Epithelial cell of prostate (primary cell): ENCODE measurements around the gene LMX1A.

Experiments used
- DNase-seq: peaks from one replicate; pipeline ENCODE4 v3.0.0-alpha.2; 2011; ENCODE audit warnings: low read depth, low spot score
- H3K27ac ChIP-seq: fragments of 450-650 bp; 2 replicates; pipeline ENCODE4 v1.5.1; 2017; ENCODE audit warnings: mild to moderate bottlenecking

The LMX1A gene

GRCh38 chr1:165281207-165281901, 75.2 kb downstream of the LMX1A start:
- H3K27ac ChIP-seq: no peak overlapping the region
- no peak for DNase-seq

DNA sequence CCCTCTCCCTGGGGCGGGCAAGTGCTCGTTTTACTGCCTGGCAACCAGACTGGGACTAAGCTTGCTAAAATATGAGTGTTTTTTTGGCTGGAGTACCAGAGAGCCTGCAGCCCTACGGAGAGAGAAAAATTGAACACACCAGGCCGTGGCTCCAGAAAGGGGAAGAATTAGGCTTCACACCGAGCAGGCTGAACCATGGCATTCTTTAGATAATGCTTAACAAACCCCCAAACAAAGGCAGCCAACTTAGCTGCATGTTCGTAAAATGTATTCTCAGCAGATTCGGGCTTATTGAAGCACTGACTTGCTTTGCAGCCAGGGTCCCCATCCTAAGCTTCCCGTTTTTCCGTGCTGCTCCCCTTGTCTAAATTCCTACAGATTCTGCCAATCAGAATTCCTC, 76.6 kb downstream of the LMX1A start:
- no peak overlapping the region for H3K27ac ChIP-seq
- no peak for DNase-seq

DNA sequence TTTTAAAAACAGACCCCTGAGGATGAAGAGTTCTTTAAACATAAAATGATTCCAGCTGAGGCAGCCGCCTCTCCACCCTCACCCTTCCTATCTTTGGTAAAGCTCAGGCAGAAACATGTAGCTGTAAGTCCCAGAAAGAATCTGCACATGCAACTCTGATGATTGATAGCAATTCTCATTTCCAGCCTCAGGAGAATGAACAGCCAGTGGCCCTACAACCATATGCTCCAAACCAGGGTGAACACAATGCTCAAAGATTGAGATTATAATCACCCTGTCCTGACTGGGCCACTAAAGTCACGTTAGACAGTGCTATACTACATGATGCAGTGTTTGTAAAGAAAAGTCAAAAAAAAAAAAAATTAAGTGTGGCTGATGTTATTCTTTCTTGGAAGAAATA, 80.2 kb downstream of the LMX1A start:
- H3K27ac ChIP-seq: no peak overlapping the region
- DNase-seq: no peak

DNA sequence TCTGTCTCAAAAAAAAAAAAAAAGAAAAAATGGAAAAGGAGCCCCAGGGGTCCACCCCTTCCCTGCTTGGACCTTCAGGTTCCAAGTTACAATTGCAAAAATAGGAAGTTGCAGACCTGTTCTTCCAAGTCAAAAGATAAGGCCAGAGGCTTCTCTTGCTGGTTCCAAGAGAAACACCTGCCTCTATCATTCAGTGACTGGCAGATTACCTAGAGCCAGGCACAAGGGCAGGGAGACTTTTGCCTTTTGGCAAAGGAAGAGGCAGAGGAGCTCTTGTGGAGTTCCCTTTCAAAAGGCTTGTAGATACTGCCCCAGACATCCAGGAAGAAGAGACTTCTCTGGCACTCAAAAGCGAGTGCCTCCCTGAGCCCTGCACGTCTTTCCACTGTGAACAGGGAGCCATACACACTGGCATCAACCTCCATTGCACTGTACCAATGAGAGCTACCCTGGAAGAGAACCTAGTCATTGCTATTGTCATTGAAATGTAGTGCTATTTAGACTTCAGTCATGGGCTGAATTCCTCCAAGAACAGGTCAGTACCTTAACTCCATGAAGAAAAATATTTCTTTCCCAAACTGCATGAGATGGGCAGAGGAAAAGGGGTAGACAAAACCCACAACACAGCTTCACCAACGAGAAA, 91.2 kb downstream of the LMX1A start:
- H3K27ac ChIP-seq: no peak overlapping the region
- DNase-seq: no peak

DNA sequence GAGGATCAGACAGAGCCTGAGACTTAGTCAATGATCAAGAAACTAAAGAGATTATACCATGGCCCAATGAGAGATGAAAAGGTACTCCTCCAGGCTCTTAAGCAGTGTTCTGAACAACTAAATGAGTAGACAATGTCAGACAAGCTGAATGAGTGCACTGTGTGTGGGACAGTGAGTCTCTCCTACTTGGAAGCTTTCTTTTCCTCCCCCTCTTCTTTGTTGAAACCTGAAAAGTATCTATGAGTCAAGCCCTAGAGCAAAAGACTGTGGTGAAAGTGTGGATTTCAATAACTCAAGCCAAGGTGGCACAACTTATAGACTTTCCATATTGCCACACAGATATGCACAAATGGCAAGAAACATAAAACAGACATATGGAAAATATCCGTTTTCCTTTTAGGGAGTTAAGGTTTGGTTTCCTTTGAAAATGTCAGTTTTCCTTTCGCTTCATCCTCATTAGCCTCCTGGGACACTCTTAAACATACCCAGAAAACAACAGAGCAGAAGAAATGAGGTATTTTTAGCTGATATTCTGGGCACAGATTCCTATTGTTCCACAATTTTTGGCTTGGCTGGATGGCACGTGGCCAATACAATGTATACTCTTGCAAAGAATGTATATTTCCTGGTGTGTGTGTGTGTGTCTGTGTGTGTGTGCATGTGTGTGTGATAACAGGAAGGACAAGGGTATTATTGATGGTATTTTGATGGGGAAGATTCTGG, 96.6 kb downstream of the LMX1A start:
- H3K27ac ChIP-seq: no peak overlapping the region
- peak; percentile 14 for DNase-seq

- H3K27ac ChIP-seq: no peak overlapping the region
- no peak for DNase-seq
These were observed 97.3 kb downstream of the LMX1A start for GRCh38 chr1:165259236-165259635.

DNA sequence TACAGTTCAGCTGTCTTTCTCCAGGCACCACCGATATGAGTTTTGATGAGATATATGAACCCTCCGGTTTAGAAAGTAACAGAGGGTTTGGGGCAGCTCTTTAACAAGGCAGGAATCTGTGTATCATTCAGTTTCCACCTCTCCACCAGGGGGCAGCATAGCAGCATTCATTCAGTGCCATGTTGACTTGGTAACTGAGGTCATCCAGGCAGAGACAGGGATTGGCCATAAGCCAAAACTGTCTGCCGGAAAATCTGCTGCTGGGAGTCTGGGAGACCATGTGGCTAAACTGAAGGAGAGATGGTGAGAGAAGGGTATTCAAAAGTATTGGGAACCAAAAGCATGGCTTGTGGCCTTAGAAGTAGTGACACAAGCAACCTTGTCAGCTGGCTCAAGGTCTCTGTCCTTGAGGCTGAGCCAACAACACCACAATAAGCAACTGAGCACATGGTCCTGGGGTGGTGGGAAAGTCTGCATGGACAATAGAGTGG, 98.5 kb downstream of the LMX1A start:
- peak; percentile 40 for DNase-seq

DNA sequence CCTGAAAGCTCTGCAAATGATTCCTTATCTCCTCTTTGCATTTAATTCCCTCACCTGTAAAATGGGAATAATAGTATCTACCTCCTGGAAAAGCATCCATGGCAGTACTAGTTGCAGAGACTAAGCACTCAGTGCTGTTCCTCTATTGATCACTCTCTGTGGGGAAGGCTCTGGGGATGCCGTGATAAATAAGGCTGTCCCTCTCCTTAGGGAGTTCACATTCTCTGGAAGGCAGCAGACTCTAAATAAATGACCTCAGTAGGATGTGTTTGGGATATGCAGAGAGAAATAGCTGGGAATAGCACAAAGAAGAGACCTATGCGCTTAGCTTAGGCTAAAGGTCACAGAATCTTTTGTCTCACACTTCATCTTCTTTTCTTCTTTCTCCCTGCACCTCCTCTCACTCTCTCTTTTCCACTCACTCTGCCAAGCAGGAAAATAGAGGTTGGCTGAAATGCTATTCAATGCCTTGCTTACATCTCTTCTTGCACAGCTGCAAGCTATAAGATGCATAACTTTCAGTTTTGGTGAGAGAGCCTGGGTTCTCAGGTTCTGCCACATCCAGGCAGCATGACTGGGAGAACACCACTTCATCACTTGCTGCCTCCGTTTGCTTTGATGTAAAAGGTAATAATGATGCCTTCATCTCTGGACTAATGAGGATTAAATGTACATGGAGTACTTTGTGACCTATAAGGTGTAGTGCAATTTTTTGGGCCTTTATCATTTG, 101.5 kb downstream of the LMX1A start:
- H3K27ac ChIP-seq: no peak overlapping the region
- DNase-seq: no peak

More for the DNA sequence above, 98.5 kb downstream of the LMX1A start:
- H3K27ac ChIP-seq: no peak overlapping the region

DNA sequence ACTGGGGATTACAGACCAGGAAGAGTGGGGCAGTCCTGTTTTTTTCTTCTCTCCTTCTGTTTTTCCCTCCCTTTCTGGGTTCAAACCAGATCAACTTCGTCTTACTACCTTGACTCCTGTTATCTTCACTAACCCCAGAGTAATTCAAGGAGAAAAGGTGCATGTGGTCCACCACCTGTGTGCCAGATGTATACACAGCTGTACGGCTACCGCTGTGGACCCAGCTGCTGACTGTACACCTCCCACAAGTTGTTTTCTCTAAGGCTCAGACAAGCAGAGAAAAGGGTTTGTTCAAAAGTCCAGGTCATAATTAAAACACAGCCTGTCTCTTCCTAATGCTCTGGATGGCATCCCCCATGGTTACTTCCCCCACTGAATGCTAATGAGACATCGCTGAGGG, 102.1 kb downstream of the LMX1A start:
- no peak for DNase-seq
- no peak overlapping the region for H3K27ac ChIP-seq

GRCh38 chr1:165253818-165254254, 102.7 kb downstream of the LMX1A start:
- DNase-seq: no peak
- H3K27ac ChIP-seq: no peak overlapping the region

- no peak overlapping the region for H3K27ac ChIP-seq
- DNase-seq: no peak
These were observed 107.4 kb downstream of the LMX1A start for GRCh38 chr1:165248969-165249571.

GRCh38 chr1:165241952-165242351, 114.6 kb downstream of the LMX1A start:
- H3K27ac ChIP-seq: no peak overlapping the region
- DNase-seq: no peak

DNA sequence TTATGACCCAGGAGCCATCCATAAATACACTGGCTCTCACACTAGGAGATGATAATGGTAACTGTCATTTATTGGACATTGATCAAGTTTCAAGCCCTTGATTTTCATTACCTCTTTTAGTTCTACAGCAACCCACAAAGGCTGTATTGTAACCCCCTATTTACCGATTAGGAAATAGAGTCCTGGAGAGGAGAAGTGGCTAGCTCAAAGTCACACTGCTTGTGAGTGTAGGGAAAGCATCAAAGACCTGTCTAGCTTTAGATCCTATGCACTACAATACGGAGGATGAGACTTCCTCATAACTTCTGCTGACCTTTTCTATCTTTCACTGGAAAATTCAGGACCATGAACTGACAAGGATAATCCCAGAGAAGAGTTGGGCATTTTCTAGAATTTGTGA, 115.2 kb downstream of the LMX1A start:
- H3K27ac ChIP-seq: no peak overlapping the region
- DNase-seq: no peak

- DNase-seq: no peak
- H3K27ac ChIP-seq: no peak overlapping the region
These were observed 116.0 kb downstream of the LMX1A start for GRCh38 chr1:165240492-165240891.

DNA sequence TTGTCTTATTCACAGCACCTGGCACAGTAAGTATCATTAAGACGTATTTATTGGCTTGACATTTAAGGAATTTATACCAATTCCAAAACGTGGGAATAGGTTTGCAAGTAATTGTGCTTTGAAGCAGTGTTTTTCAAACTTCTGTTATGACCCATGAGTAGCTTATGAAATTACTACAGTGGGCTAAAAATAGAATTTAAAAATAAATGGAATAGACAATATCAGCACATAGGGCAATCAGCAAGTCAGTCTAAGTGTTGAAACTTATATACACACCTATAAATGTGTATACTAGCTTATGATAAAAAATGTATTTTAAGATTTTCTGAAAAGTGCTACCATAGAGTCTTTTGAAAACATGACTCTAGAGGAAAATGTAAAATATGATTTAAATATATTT, 116.6 kb downstream of the LMX1A start:
- no peak overlapping the region for H3K27ac ChIP-seq
- no peak for DNase-seq

DNA sequence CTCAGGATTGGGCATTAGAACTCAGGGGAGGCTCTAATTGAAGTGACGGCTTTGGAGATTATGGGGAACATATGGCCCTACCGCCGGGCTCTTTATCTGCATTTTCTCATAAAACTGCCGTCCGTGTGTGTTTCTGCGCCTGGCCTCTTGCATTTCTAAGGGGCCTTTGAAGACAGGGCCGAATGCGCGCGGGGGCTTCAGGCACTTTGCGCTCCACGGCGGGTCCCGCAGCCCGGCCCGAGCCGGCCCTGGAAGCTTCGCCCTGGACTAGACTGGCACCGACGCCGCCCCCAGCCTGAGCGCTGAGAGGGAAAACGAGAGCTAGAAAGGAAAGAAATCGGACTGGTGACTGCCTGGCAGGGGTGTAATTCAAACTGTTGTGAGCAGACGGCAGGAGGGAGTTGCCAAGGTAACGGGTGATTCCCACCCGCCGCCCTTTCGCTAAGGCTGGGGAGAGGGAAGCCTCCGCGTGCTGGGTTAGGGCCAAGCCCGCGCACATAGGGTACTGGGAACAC, 120.7 kb downstream of the LMX1A start:
- DNase-seq: no peak
- no peak overlapping the region for H3K27ac ChIP-seq

DNA sequence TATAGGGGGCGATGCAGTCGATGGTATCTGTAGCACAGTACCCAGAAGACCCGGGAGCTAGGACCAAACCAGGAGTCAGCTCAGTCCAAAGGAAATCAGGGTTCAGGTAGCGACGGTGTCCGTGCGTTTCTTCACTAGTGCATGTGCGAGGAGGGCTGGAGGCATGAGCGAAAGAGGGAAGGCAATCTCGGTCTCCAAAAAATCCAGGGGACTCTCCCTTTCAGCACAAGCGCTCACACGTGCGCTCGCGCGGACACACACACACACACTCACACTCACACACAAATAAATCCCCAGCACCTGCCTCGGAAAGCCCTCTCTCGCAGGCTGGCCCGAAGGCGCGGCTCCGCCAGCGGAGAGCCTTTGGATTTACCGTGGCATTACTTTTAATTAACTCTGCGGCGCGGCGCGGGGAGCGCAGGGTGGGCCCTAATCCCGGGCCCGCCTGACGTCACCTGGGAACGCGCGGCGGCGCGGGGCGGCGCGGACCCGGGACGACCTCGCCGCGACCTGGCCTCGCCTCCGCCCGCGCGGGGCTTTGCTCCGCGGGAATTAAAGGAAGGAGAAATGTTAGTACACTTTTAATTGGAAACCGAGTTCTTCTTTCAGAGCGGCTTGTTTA, 121.2 kb downstream of the LMX1A start:
- DNase-seq: no peak
- no peak overlapping the region for H3K27ac ChIP-seq

DNA sequence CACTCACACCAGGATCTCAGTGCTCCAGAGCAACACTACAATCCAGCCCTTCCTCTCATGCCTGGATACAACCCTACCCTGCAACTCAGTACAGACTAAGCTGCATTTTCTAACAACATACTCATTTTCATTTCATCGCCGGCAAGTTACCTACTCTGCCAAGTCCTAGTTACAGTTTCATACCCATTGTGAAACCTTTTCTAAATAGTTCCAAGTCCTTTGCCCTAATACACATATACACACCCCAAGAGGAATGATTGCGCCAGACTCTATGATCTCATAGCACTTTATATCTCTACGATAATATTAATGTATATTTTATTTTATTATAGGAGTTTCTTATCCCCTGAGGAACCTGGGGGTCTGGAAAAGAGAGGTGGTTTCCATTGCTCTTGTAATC, 122.4 kb downstream of the LMX1A start:
- H3K27ac ChIP-seq: no peak overlapping the region
- DNase-seq: no peak

GRCh38 chr1:165228676-165229075, 127.8 kb downstream of the LMX1A start:
- DNase-seq: no peak
- H3K27ac ChIP-seq: no peak overlapping the region
